Measurements from ENCODE around the gene AOX1. TPM values are rescaled to one million over a fixed set of nuclear protein-coding genes. Genes with fewer than 3 reads are reported as not detected.

The AOX1 gene
- total and polyA plus RNA-seq, 10 of the 15 experiments (the other 5 are each of a cell fraction or from before 2014, with no cell fraction given): 0.03 to 0.56 (median 0.19) TPM; not detected in 6

- TF ChIP-seq MTA2 (IDR thresholded peaks at IDR 0.05; ENCODE audit: low read depth): no peak
- TF ChIP-seq, protein P1, sequence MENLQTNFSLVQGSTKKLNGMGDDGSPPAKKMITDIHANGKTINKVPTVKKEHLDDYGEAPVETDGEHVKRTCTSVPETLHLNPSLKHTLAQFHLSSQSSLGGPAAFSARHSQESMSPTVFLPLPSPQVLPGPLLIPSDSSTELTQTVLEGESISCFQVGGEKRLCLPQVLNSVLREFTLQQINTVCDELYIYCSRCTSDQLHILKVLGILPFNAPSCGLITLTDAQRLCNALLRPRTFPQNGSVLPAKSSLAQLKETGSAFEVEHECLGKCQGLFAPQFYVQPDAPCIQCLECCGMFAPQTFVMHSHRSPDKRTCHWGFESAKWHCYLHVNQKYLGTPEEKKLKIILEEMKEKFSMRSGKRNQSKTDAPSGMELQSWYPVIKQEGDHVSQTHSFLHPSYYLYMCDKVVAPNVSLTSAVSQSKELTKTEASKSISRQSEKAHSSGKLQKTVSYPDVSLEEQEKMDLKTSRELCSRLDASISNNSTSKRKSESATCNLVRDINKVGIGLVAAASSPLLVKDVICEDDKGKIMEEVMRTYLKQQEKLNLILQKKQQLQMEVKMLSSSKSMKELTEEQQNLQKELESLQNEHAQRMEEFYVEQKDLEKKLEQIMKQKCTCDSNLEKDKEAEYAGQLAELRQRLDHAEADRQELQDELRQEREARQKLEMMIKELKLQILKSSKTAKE (IDR thresholded peaks at IDR 0.05; ENCODE audit: low read depth, poor library complexity, severe bottlenecking): no peak
- no peak for TF ChIP-seq CEBPB (IDR thresholded peaks at IDR 0.05; ENCODE audit: borderline replicate concordance in 1 of 2, low read depth in 2 of 2, low read length in 2 of 2)
- TF ChIP-seq PAX8 (IDR thresholded peaks at IDR 0.05): no peak
- TF ChIP-seq HCFC1 (IDR thresholded peaks at IDR 0.05; ENCODE audit: low read length): no peak
- no peak for TF ChIP-seq MXI1 (IDR thresholded peaks at IDR 0.05; ENCODE audit: low read depth, low read length)
- TF ChIP-seq CBX5 (IDR thresholded peaks at IDR 0.05; ENCODE audit: low read depth): no peak
These were observed 4.3 kb downstream of the AOX1 start (continued) for GRCh38 chr2:200590090-200590489.

GRCh38 chr2:200591308-200591707 is 5.5 kb downstream of the AOX1 start:
- intact Hi-C loops (cut with micrococcal nuclease; ENCODE audit: unreplicated experiment) (no loop called here), in situ Hi-C loops (cut with MboI) (no loop called here)
- FAIRE-seq: no peak
- Histone ChIP-seq H3K36me3 (ENCODE audit: control insufficient read depth in 2 of 2, insufficient read depth in 2 of 2, low read length in 1 of 2) (no peaks in the 10 kb centered on the region), H3K4me2 (ENCODE audit: control insufficient read depth, insufficient read depth) (no peak overlapping the region), H4K20me1 (ENCODE audit: control insufficient read depth, insufficient read depth) (no peaks in the 10 kb centered on the region), H3K27ac (ENCODE audit: control insufficient read depth, insufficient read depth) (no peak overlapping the region), H3K9me3 (replicated peaks; ENCODE audit: control insufficient read depth, insufficient read depth, low read length) (no peaks in the 10 kb centered on the region), H3K27me3 (replicated peaks in 1 of 2; ENCODE audit: control insufficient read depth in 2 of 2, insufficient read depth in 2 of 2, low read length in 1 of 2) (0 out of 4 replicates have a peak, but pooled peaks cover 0 to 6% of the 10 kb centered on the region in 2 experiments), H3K4me1 (ENCODE audit: control insufficient read depth, insufficient read depth, low read length) (no peaks in the 10 kb centered on the region), H3K9ac (ENCODE audit: control insufficient read depth, insufficient read depth, low read length) (no peak overlapping the region), H3K4me3 (no peak overlapping the region), H3K79me2 (ENCODE audit: control insufficient read depth, insufficient read depth, low read length) (no peaks in the 10 kb centered on the region), H2AFZ (ENCODE audit: control insufficient read depth, low read depth, low read length) (no peak overlapping the region)
- RAD21 ChIA-PET (ENCODE audit: unreplicated experiment): no interaction called here
- no TSS peak for BruUV-seq (replicated peaks)
- CTCF ChIA-PET: no interaction called here
- SMC1A ChIA-PET (ENCODE audit: uncharacterized antibody, unreplicated experiment): interaction anchor here (1.0 kb wide), 1 partner anchor 112 kb away, joined by 3 read pairs; no protein-coding TSS in a partner anchor
- no peak for DNase-seq (ENCODE audit: low read depth, low spot score)
- POLR2A ChIA-PET: no interaction called here
- TF ChIP-seq ZBTB33 (IDR thresholded peaks at IDR 0.05): no peak
- no peak for TF ChIP-seq KAT2A (conservative IDR thresholded peaks at IDR 0.05; ENCODE audit: control insufficient read depth, low read depth, low read length)
- TF ChIP-seq GATAD2B (conservative IDR thresholded peaks at IDR 0.05; ENCODE audit: low read depth): no peak
- no peak for TF ChIP-seq SMC3 (IDR thresholded peaks at IDR 0.05; ENCODE audit: borderline replicate concordance, low read length)
- TF ChIP-seq CEBPB (IDR thresholded peaks at IDR 0.05; ENCODE audit: borderline replicate concordance in 1 of 2, low read depth in 2 of 2, low read length in 2 of 2): no peak
- TF ChIP-seq NBN (IDR thresholded peaks at IDR 0.05): no peak
- TF ChIP-seq GABPA (IDR thresholded peaks at IDR 0.05; ENCODE audit: low read depth): no peak
- TF ChIP-seq CHD4 (IDR thresholded peaks at IDR 0.05): no peak
- TF ChIP-seq IKZF1 (conservative IDR thresholded peaks at IDR 0.05): no peak
- TF ChIP-seq HDAC6 (IDR thresholded peaks at IDR 0.05; ENCODE audit: unreplicated experiment): no peak
- TF ChIP-seq ATF7 (IDR thresholded peaks at IDR 0.05; ENCODE audit: low read depth): no peak
- no peak for ATAC-seq
- 18% methylated on average over 5 of the region's 5 CpGs for WGBS (ENCODE audit: insufficient coverage, insufficient replicate concordance, low lambda C conversion rate, missing lambda C conversion rate)

Data from GM12878 (cell line).